ENCODE data around the gene SLFN12. TPM values are rescaled to one million over a fixed set of nuclear protein-coding genes. Genes with fewer than 3 reads are reported as not detected.
A peak's percentile ranks its signal among the peaks of the same experiment; 100 is the strongest.
"Not testable (repeated sequence)": the region's sequence is repeated elsewhere in the genome, so short reads cannot be mapped to it uniquely, and the experiment has no call there.

SLFN12 gene
- 10 to 100 TPM; 16.8 to 18.5 TPM for total RNA-seq
- 1 to 10 TPM; 2.9 to 3.5 TPM for polyA plus RNA-seq (ENCODE audit: insufficient read length in 2 of 2)
- long read RNA-seq, donor 1 = 0 reads
- long read RNA-seq, donor 2 = 0 reads
- long read RNA-seq, donor 3, partial matches to known transcripts = 0 of 2 reads
- long read RNA-seq, donor 3, other reads (novel, unspliced or antisense) = 0 of 2 reads
- long read RNA-seq, donor 4, partial matches to known transcripts = 0 of 4 reads
- long read RNA-seq, donor 4, other reads (novel, unspliced or antisense) = 0 of 4 reads

GRCh38 chr17:35432176-35433074 is at the start of gene SLFN12:
TSS of gene SLFN12 (minus strand) at chr17:35432500. CDS start at chr17:35423028, 9,472 bp downstream.
- no peaks in the 10 kb centered on the region for H3K36me3 ChIP-seq (ENCODE audit: control insufficient read depth, insufficient read depth, low read length)
- 34% methylated on average over 14 of the region's 22 CpGs for WGBS (ENCODE audit: insufficient coverage)
- H3K4me3 ChIP-seq (ENCODE audit: low read depth, low read length) = peak within 1 kb of the TSS; percentile 72
- H3K27ac ChIP-seq (ENCODE audit: low read depth, low read length) = peak within 1 kb of the TSS; percentile 97
- peaks cover 17% of the 10 kb centered on the region for H3K4me1 ChIP-seq (ENCODE audit: control insufficient read depth, insufficient read depth, low read length)
- peaks cover 21% of the 10 kb centered on the region for H3K27me3 ChIP-seq (ENCODE audit: control insufficient read depth, insufficient read depth, low read length)
- peak in 3 of 6 donors; percentile 29 to 82 (median 43) for DNase-seq (ENCODE audit: low read depth in 4 of 6, low spot score in 6 of 6)
- no peaks in the 10 kb centered on the region for H3K9me3 ChIP-seq (ENCODE audit: control insufficient read depth, insufficient read depth, low read length)

GRCh38 chr17:35479271-35479670 is 47.0 kb upstream of the SLFN12 start:
- Histone ChIP-seq H3K4me3 (ENCODE audit: low read depth, low read length) (no peak overlapping the region), H3K27ac (ENCODE audit: low read depth, low read length) (no peak overlapping the region), H3K9me3 (ENCODE audit: control insufficient read depth, insufficient read depth, low read length) (peaks cover 2% of the 10 kb centered on the region), H3K27me3 (ENCODE audit: control insufficient read depth, insufficient read depth, low read length) (peaks cover 53% of the 10 kb centered on the region), H3K36me3 (ENCODE audit: control insufficient read depth, insufficient read depth, low read length) (no peaks in the 10 kb centered on the region), H3K4me1 (ENCODE audit: control insufficient read depth, insufficient read depth, low read length) (no peaks in the 10 kb centered on the region)
- DNase-seq (ENCODE audit: low read depth in 4 of 6, low spot score in 6 of 6) = no peak
- WGBS (ENCODE audit: insufficient coverage) = 67% methylated on average over 1 of the region's 5 CpGs

- Histone ChIP-seq H3K36me3 (ENCODE audit: control insufficient read depth, insufficient read depth, low read length) (no peaks in the 10 kb centered on the region), H3K27me3 (ENCODE audit: control insufficient read depth, insufficient read depth, low read length) (peaks cover 38% of the 10 kb centered on the region), H3K4me1 (ENCODE audit: control insufficient read depth, insufficient read depth, low read length) (no peaks in the 10 kb centered on the region), H3K9me3 (ENCODE audit: control insufficient read depth, insufficient read depth, low read length) (no peaks in the 10 kb centered on the region), H3K27ac (ENCODE audit: low read depth, low read length) (no peak overlapping the region), H3K4me3 (ENCODE audit: low read depth, low read length) (no peak overlapping the region)
- WGBS (ENCODE audit: insufficient coverage) = no CpG with 5 or more reads among the region's 5 CpGs
- DNase-seq (ENCODE audit: low read depth in 4 of 6, low spot score in 6 of 6) = no peak
Observed at GRCh38 chr17:35477248-35477647, 44.9 kb upstream of the SLFN12 start.

GRCh38 chr17:35476283-35476820 is 44.1 kb upstream of the SLFN12 start:
- DNase-seq (ENCODE audit: low read depth in 4 of 6, low spot score in 6 of 6) = no peak
- no peak overlapping the region for H3K27ac ChIP-seq (ENCODE audit: low read depth, low read length)
- no peaks in the 10 kb centered on the region for H3K36me3 ChIP-seq (ENCODE audit: control insufficient read depth, insufficient read depth, low read length)
- no peaks in the 10 kb centered on the region for H3K9me3 ChIP-seq (ENCODE audit: control insufficient read depth, insufficient read depth, low read length)
- WGBS (ENCODE audit: insufficient coverage) = 50% methylated on average over 1 of the region's 2 CpGs
- peaks cover 36% of the 10 kb centered on the region for H3K27me3 ChIP-seq (ENCODE audit: control insufficient read depth, insufficient read depth, low read length)
- H3K4me1 ChIP-seq (ENCODE audit: control insufficient read depth, insufficient read depth, low read length) = no peaks in the 10 kb centered on the region
- no peak overlapping the region for H3K4me3 ChIP-seq (ENCODE audit: low read depth, low read length)

- no peak overlapping the region for H3K4me3 ChIP-seq (ENCODE audit: low read depth, low read length)
- no peaks in the 10 kb centered on the region for H3K36me3 ChIP-seq (ENCODE audit: control insufficient read depth, insufficient read depth, low read length)
- H3K27ac ChIP-seq (ENCODE audit: low read depth, low read length) = no peak overlapping the region
- no peak for DNase-seq (ENCODE audit: low read depth in 4 of 6, low spot score in 6 of 6)
- H3K9me3 ChIP-seq (ENCODE audit: control insufficient read depth, insufficient read depth, low read length) = peaks cover 2% of the 10 kb centered on the region
- 84% methylated on average over 3 of the region's 4 CpGs for WGBS (ENCODE audit: insufficient coverage)
- H3K27me3 ChIP-seq (ENCODE audit: control insufficient read depth, insufficient read depth, low read length) = peaks cover 9% of the 10 kb centered on the region
- H3K4me1 ChIP-seq (ENCODE audit: control insufficient read depth, insufficient read depth, low read length) = no peaks in the 10 kb centered on the region
Observed at GRCh38 chr17:35468475-35468874, 36.2 kb upstream of the SLFN12 start.

- Histone ChIP-seq H3K4me3 (ENCODE audit: low read depth, low read length) (no peak overlapping the region), H3K36me3 (ENCODE audit: control insufficient read depth, insufficient read depth, low read length) (no peaks in the 10 kb centered on the region), H3K27me3 (ENCODE audit: control insufficient read depth, insufficient read depth, low read length) (peaks cover 15% of the 10 kb centered on the region), H3K9me3 (ENCODE audit: control insufficient read depth, insufficient read depth, low read length) (peaks cover 2% of the 10 kb centered on the region), H3K27ac (ENCODE audit: low read depth, low read length) (no peak overlapping the region), H3K4me1 (ENCODE audit: control insufficient read depth, insufficient read depth, low read length) (no peaks in the 10 kb centered on the region)
- no peak for DNase-seq (ENCODE audit: low read depth in 4 of 6, low spot score in 6 of 6)
- 100% methylated on average over 1 of the region's 4 CpGs for WGBS (ENCODE audit: insufficient coverage)
Observed at GRCh38 chr17:35467824-35468223, 35.5 kb upstream of the SLFN12 start.

GRCh38 chr17:35460354-35460851 is 28.1 kb upstream of the SLFN12 start:
- Histone ChIP-seq H3K27me3 (ENCODE audit: control insufficient read depth, insufficient read depth, low read length) (peaks cover 52% of the 10 kb centered on the region), H3K9me3 (ENCODE audit: control insufficient read depth, insufficient read depth, low read length) (peaks cover 2% of the 10 kb centered on the region), H3K4me1 (ENCODE audit: control insufficient read depth, insufficient read depth, low read length) (peaks cover 7% of the 10 kb centered on the region), H3K27ac (ENCODE audit: low read depth, low read length) (no peak overlapping the region), H3K4me3 (ENCODE audit: low read depth, low read length) (no peak overlapping the region), H3K36me3 (ENCODE audit: control insufficient read depth, insufficient read depth, low read length) (no peaks in the 10 kb centered on the region)
- DNase-seq (ENCODE audit: low read depth in 4 of 6, low spot score in 6 of 6) = peak in 1 of 6 donors; percentile 9
- 2% methylated on average over 40 of the region's 44 CpGs for WGBS (ENCODE audit: insufficient coverage)

GRCh38 chr17:35454035-35454434 is 21.7 kb upstream of the SLFN12 start:
- peaks cover 62% of the 10 kb centered on the region for H3K27me3 ChIP-seq (ENCODE audit: control insufficient read depth, insufficient read depth, low read length)

GRCh38 chr17:35453171-35453570 is 20.9 kb upstream of the SLFN12 start:
- Histone ChIP-seq H3K36me3 (ENCODE audit: control insufficient read depth, insufficient read depth, low read length) (no peaks in the 10 kb centered on the region), H3K9me3 (ENCODE audit: control insufficient read depth, insufficient read depth, low read length) (peaks cover 2% of the 10 kb centered on the region), H3K4me1 (ENCODE audit: control insufficient read depth, insufficient read depth, low read length) (peaks cover 15% of the 10 kb centered on the region), H3K4me3 (ENCODE audit: low read depth, low read length) (no peak overlapping the region), H3K27me3 (ENCODE audit: control insufficient read depth, insufficient read depth, low read length) (peaks cover 65% of the 10 kb centered on the region), H3K27ac (ENCODE audit: low read depth, low read length) (no peak overlapping the region)
- DNase-seq (ENCODE audit: low read depth in 4 of 6, low spot score in 6 of 6) = no peak
- WGBS (ENCODE audit: insufficient coverage) = no CpG with 5 or more reads among the region's 1 CpG

More at GRCh38 chr17:35454035-35454434, 21.7 kb upstream of the SLFN12 start:
- H3K27ac ChIP-seq (ENCODE audit: low read depth, low read length); H3K36me3 ChIP-seq (ENCODE audit: control insufficient read depth, insufficient read depth, low read length); H3K4me1 ChIP-seq (ENCODE audit: control insufficient read depth, insufficient read depth, low read length); H3K4me3 ChIP-seq (ENCODE audit: low read depth, low read length); H3K9me3 ChIP-seq (ENCODE audit: control insufficient read depth, insufficient read depth, low read length); DNase-seq (ENCODE audit: low read depth in 4 of 6, low spot score in 6 of 6): not testable (repeated sequence)
- 88% methylated on average over 5 of the region's 5 CpGs for WGBS (ENCODE audit: insufficient coverage)

Measured in spinal cord (tissue), 10 donors.